ENCODE results near the gene IRF2.
A peak's percentile ranks its signal among the peaks of the same experiment; 100 is the strongest.
"Not testable (repeated sequence)": the region's sequence is repeated elsewhere in the genome, so short reads cannot be mapped to it uniquely, and the experiment has no call there.

The IRF2 gene

DNA sequence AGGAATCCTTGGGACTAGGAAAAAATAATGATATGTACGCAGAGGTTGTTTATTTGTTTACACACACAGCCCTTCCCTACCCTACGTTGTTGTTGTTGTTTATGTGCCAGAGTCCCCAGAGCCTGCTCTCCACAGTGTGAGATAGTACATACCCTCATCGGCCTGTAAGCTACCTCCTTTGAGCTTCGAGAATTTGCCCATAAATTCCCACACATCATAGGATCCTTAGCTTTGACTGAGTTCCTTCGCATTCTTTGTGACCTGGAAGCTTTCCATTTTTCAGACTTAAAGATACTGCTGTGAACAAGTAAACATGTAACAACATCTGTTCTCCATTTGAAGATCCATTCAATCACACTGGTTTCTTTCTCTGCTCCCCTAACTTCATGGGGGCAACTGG is 114.5 kb downstream of the IRF2 start:
- DNase-seq = no peak

DNA sequence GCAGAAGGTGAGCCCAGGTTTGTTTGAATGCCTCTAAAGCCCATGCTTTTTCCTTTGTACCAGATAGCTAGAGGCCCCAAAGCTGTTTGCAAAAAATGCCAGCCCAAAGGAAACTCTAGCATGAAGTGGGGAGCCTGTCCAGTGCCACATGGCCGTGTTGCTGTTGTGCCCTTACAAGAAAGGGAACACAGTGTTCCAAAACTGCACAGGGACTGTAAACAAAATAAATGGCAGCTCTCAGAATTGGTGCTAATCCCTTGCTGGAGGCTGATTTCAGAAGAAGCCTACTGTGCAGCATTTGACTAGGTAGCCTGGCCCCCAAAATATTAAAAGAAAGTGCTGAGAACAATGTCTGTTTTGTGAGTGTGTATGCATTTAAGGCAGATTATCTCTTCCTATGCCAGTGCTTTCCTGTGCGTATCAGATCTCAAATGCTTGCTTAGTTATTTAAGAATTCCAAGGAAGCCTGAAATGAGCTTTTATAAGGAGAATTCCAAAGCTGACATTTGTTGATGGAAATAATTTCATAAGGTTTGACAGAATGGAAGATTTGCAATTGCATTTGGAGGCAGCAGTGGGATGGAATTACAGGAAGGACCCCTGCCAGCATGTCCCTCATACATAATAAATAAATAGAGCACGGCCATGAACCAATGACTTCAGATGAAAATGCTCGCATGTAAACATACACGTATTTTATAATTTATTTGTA is 115.7 kb downstream of the IRF2 start:
- no peak for DNase-seq

GRCh38 chr4:184357772-184358171 is 116.6 kb downstream of the IRF2 start:
- no peak for DNase-seq

GRCh38 chr4:184357165-184357564 is 117.2 kb downstream of the IRF2 start:
- DNase-seq = no peak

GRCh38 chr4:184356366-184356765 is 118.0 kb downstream of the IRF2 start:
- DNase-seq = no peak

- no peak for DNase-seq
Measured at GRCh38 chr4:184355857-184356256, 118.5 kb downstream of the IRF2 start.

DNA sequence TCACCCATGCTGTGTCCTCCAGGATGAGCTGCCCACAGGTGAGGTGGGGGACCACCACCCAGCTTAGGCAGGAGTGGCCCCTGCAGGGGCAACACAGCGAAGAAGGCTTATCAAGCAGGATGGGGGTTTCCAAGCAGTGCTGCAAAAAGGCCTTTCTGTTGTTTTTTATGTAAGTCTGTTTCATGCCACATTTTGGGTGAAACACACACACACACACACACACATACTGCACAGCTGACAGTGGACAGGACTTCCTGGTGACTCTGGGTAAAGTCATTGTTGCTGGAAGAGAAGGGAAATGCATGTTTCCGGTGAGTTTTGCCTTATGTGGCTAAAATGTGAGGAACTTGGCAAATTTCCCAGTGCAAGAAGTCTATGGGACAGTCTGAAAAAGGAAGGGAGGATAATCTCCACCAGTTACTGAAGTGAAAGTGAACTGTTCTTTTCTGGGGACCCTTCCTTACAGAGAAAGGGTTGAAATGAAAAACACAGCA is 119.2 kb downstream of the IRF2 start:
- peak; percentile 27 for DNase-seq

- DNase-seq = no peak
Measured at GRCh38 chr4:184352891-184353290, 121.5 kb downstream of the IRF2 start.

- no peak for DNase-seq
Measured at GRCh38 chr4:184351560-184352451, 122.5 kb downstream of the IRF2 start.

- DNase-seq = no peak
Measured at GRCh38 chr4:184350964-184351363, 123.4 kb downstream of the IRF2 start.

DNA sequence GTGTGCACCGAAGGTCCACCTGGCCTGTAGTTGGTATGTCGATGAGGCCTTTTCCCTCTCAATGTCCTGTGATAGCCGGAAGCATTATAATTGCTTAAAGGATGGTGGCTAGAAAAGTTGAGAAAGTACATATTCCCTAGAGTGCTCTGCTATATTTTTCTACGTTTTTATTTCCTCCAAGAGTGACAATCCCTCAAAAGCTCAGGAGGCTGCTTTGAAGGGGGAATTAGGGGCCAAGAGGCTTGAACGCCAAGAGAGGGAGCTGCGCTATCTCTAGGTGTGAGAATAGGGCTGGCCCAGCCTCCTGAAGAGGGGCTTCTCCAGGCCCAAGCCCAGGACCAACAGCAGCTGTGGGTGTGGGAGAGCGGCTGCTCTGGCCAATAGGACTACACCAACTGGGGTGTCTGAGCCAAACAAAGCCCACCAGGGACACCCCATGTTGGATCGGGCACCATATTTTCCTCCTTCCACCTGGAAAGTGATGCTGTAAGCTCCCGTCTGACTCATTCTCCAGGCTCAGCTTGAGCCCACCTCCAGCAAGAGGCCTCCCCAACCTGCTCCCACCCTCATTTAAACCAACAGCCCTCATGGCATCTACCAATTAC is 124.0 kb downstream of the IRF2 start:
- no peak for DNase-seq

GRCh38 chr4:184349283-184350039 is 124.9 kb downstream of the IRF2 start:
- no peak for DNase-seq

GRCh38 chr4:184348311-184349233 is 125.8 kb downstream of the IRF2 start:
- no peak for DNase-seq

DNA sequence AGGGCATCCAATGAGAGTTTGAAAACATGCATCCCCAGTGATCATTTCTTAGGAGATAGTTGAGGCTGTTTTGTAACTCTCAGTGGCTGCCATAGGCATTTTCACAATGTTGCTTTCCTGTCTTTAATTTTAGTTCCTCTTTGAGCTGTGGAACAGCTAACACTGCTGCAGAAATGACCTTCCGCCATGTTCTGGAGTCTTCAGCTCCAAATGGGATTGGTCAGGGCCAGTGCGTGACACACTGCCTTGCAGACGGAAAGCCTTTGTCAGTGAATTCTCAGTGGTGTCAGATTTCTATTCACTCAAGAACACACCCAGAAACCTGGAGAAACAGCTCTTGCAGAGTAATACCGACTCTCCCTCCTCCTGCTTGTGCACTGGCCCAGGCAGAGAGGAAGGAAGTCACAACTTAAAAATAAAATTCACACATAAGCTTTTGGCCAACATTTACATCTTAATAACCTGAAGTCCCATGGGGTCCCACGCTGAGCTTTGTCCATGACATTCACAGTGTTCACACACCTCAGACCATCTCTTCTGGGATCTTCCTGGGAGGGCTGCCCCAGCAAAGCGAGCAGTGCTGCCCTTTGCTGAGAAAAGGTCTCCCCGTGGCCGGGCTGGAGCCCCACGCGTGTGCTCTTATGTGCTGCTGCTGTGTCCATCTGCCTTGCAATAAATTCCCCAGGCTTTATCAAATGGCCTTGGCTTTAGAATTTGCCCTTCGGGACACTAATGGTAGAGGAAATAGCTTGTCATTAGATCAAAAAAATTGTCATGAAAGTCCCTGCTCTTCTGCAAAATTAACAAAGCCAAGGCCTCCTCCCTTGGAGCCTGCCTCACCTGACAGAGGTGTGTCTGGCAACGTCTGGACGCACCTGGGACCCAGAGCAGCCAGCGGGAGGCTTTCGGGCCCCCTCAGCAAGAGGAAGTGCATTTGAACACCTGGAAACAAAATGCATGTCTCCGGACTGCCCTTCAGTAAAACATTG is 126.8 kb downstream of the IRF2 start:
- no peak for DNase-seq

GRCh38 chr4:184346682-184347081 is 127.7 kb downstream of the IRF2 start:
- DNase-seq = no peak

DNA sequence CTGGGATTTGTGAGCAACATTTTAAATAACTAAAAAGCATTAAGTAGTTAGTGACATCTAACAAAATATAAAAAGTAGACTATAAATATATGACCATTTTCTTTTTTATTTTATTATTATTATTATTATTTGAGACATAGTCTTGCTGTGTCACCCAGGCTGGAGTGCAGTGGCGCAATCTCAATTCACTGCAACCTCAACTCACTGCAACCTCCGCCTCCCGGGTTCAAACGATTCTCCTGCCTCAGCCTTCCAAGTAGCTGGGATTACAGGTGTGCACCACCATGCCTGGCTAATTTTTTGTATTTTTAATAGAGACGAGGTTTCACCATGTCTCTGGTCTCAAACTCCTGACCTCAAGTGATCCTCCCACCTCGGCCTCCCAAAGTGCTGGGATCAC is 128.1 kb downstream of the IRF2 start:
- DNase-seq = not testable (repeated sequence)

DNA sequence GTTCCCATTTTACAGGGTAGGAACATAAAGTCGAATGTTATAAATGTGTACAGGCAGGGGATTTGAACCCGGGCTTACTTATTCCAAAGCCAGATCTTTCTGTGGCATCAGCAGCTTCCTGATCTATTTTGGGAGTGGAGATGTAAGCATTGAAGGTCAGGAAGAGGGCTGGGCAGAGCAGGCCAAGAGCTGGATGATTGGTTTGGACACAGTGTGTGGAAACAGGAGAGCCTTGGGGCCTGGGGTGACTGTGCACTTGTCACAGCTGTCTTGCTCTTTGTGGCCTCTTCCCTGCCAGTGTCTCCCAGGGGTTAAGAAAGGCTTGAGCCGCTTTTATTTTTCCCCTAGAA is 128.8 kb downstream of the IRF2 start:
- DNase-seq = no peak

DNA sequence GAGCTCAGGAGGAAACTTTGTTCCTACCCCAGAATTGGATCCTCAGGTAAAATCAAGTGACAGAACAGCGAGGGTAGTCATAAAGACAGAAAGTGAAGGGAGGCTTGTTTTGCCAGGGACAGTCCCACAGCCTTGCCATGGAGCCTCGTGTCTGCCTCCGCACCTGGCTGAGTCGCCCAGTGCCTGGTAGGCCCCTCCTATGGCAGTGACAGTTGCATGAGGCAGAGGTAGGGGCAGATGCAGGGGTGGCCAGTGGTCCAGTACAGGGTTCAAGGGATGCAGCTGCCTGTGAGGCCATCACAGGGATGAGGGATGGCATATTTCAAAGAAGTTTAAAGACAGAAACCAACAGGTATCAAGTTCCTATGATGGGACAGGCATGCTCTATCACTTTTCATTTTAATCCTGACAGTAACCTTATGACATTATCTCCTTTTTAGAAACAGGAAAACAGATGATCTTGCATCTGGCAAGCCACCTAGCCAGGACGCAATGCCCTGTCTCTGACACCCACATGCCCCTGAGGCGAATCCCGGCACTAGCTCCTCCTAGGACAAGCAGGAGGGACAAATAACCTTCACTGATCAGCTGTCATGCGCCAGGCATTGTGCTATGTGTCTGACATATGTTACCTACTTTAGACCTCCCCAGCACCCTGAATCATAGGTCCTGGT is 129.3 kb downstream of the IRF2 start:
- DNase-seq = no peak

GRCh38 chr4:184344435-184344834 is 129.9 kb downstream of the IRF2 start:
- no peak for DNase-seq
